B cell (primary cell): ENCODE measurements around the gene ZNF503. TPM values are rescaled to one million over a fixed set of nuclear protein-coding genes. Genes with fewer than 3 reads are reported as not detected.

Experiments
- ATAC-seq: fragments of 200-7000 bp; cut with Tn5 transposase; one replicate; pipeline ENCODE4 v1.10.0; 2021; ENCODE audit warnings: low read depth, mild to moderate bottlenecking, moderate number of reproducible peaks, moderate library complexity
- CTCF ChIA-PET: fragments of 350-600 bp; sonication (Branson Sonifier 250); formaldehyde crosslinking; loops from one replicate; lab custom pipeline; 2021; ENCODE audit warnings: antibody characterized with exemption, inconsistent platforms; lab: Charles Lee
- POLR2A ChIA-PET: fragments of 350-600 bp; sonication (Branson Sonifier 250); formaldehyde crosslinking; loops from one replicate; lab custom pipeline; 2021; ENCODE audit warnings: antibody characterized with exemption; lab: Charles Lee
- DNase-seq: peaks from one replicate; pipeline ENCODE4 v3.0.0; 2013
- H2AFZ ChIP-seq: 2 replicates; pipeline ENCODE4 v1.6.1; 2012; ENCODE audit warnings: mild to moderate bottlenecking, low read depth, low read length; ENCODE audit not compliant: insufficient read depth, poor library complexity, severe bottlenecking
- H3K27ac ChIP-seq, 2 donors: 1 replicate in 1 of 2; 2 replicates in 1 of 2; pipeline ENCODE4 v1.5.1; 2012 to 2013; ENCODE audit warnings: low read length in 2 of 2, mild to moderate bottlenecking in 2 of 2, moderate library complexity in 1 of 2
- H3K27me3 ChIP-seq, 4 experiments: fragments of 200-600 bp in 1 of 4; sonication (generic) in 1 of 4; replicated peaks in 1 of 4; 1 replicate in 2 of 4; 2 replicates in 2 of 4; pipeline versions ENCODE4 v1.6.1 to v1.7.0; 2013 to 2016; ENCODE audit warnings: low read length in 3 of 4, mild to moderate bottlenecking in 2 of 4, mixed read lengths in 1 of 4, moderate library complexity in 1 of 4; ENCODE audit not compliant: insufficient read depth in 4 of 4, control insufficient read depth in 3 of 4; ENCODE audit errors: control extremely low read depth in 1 of 4
- H3K36me3 ChIP-seq, 2 experiments: replicated peaks in 1 of 2; 1 replicate in 1 of 2; 2 replicates in 1 of 2; pipeline versions ENCODE4 v1.6.1 to v1.7.1; 2013; ENCODE audit warnings: low read length in 1 of 2; ENCODE audit not compliant: insufficient read depth in 2 of 2, control insufficient read depth in 1 of 2; ENCODE audit errors: control extremely low read depth in 1 of 2, extremely low read depth in 1 of 2
- H3K4me1 ChIP-seq, 2 donors: fragments of 200-600 bp in 1 of 2; sonication (generic) in 1 of 2; 1 replicate in 1 of 2; 2 replicates in 1 of 2; pipeline versions ENCODE4 v1.5.1 to v1.6.1; 2013 to 2017; ENCODE audit warnings: low read length in 2 of 2; ENCODE audit not compliant: control insufficient read depth in 2 of 2, insufficient read depth in 2 of 2
- H3K4me2 ChIP-seq: replicated peaks from 2 replicates; pipeline ENCODE3; 2012; ENCODE audit warnings: mild to moderate bottlenecking, low read depth, low read length; ENCODE audit not compliant: poor library complexity, severe bottlenecking
- H3K4me3 ChIP-seq, 5 experiments: fragments of 200-600 bp in 1 of 5; sonication (generic) in 1 of 5; 1 replicate in 3 of 5; 2 replicates in 2 of 5; pipeline versions ENCODE4 v1.5.1 to v1.7.0; 2011 to 2016; ENCODE audit warnings: low read length in 4 of 5, mild to moderate bottlenecking in 4 of 5, low read depth in 2 of 5, control low read depth in 1 of 5, moderate library complexity in 1 of 5; ENCODE audit not compliant: insufficient read depth in 1 of 5; ENCODE audit errors: control extremely low read depth in 1 of 5, extremely low read depth in 1 of 5
- H3K79me2 ChIP-seq: fragments of 200-600 bp; sonication (generic); one replicate; pipeline ENCODE4 v1.6.0; 2016; ENCODE audit warnings: low read length; ENCODE audit not compliant: control insufficient read depth, insufficient read depth
- H3K9ac ChIP-seq: fragments of 200-600 bp; sonication (generic); 2 replicates; pipeline ENCODE4 v1.6.1; 2017; ENCODE audit warnings: mild to moderate bottlenecking, low read length, moderate library complexity
- H3K9me3 ChIP-seq, 3 donors: one replicate each; pipeline versions ENCODE4 v1.6.1 to v1.7.1; 2013; ENCODE audit warnings: low read length in 2 of 3; ENCODE audit not compliant: control insufficient read depth in 2 of 3, insufficient read depth in 1 of 3; ENCODE audit errors: control extremely low read depth in 1 of 3
- H4K20me1 ChIP-seq: 2 replicates; pipeline ENCODE4 v1.6.0; 2012; ENCODE audit warnings: mild to moderate bottlenecking, low read length; ENCODE audit not compliant: insufficient read depth, control insufficient read depth, poor library complexity, severe bottlenecking
- H3K27ac Mint-ChIP-seq: one replicate; pipeline ENCODE4 v1.8.0; 2021; ENCODE audit warnings: mixed read lengths
- H3K27me3 Mint-ChIP-seq: one replicate; pipeline ENCODE4 v1.8.0; 2021; ENCODE audit warnings: mixed read lengths
- H3K4me1 Mint-ChIP-seq: one replicate; pipeline ENCODE4 v1.8.0; 2021; ENCODE audit warnings: mixed read lengths
- H3K4me3 Mint-ChIP-seq: one replicate; pipeline ENCODE4 v1.8.0; 2021; ENCODE audit warnings: mixed read lengths
- H3K9me3 Mint-ChIP-seq: one replicate; pipeline ENCODE4 v1.8.0; 2022; ENCODE audit warnings: mixed read lengths; ENCODE audit not compliant: insufficient read depth
- EZH2 ChIP-seq: IDR thresholded peaks from 2 replicates; pipeline ENCODE4 v1.6.1; 2012; ENCODE audit warnings: borderline replicate concordance, low read depth, mild to moderate bottlenecking, moderate library complexity, low read length; ENCODE audit not compliant: insufficient read depth, poor library complexity, severe bottlenecking
- WGBS: methylation state at CpG from one replicate; pipeline ENCODE4 v1.1.5; 2013; ENCODE audit warnings: missing lambda C conversion rate; ENCODE audit not compliant: insufficient coverage; 5-methylcytosine and 5-hydroxymethylcytosine counted together
- intact Hi-C: fragments of 100-400 bp; cut with micrococcal nuclease; formaldehyde crosslinking; loops from one replicate; pipeline ENCODE4 v1.10.0; 2022
- polyA plus RNA-seq: library from polyadenylated mRNA; depleted of rRNA; stranded (reverse); fragments of >200 nt; gene quantifications from 2 replicates; pipeline ENCODE4 v1.2.3, GENCODE V29; 2012
- total RNA-seq, 2 donors: library from RNA; stranded (reverse); fragments of 120-200 nt in 1 of 2; gene quantifications; 1 replicate in 1 of 2; 2 replicates in 1 of 2; pipeline versions ENCODE4 v1.2.3 to v1.2.4, GENCODE V29; 2013 to 2022
- TF ChIP-seq, protein P1 (sequence below): fragments of 200-600 bp; IDR thresholded peaks from one replicate; pipeline ENCODE4 v1.8.0; 2022; ENCODE audit warnings: antibody characterized with exemption, mild to moderate bottlenecking

Gene ZNF503
- total and polyA plus RNA-seq, 2 donors (not counting 1 experiment from before 2014, with no cell fraction given), result 0.04 TPM; not detected in 1

DNA sequence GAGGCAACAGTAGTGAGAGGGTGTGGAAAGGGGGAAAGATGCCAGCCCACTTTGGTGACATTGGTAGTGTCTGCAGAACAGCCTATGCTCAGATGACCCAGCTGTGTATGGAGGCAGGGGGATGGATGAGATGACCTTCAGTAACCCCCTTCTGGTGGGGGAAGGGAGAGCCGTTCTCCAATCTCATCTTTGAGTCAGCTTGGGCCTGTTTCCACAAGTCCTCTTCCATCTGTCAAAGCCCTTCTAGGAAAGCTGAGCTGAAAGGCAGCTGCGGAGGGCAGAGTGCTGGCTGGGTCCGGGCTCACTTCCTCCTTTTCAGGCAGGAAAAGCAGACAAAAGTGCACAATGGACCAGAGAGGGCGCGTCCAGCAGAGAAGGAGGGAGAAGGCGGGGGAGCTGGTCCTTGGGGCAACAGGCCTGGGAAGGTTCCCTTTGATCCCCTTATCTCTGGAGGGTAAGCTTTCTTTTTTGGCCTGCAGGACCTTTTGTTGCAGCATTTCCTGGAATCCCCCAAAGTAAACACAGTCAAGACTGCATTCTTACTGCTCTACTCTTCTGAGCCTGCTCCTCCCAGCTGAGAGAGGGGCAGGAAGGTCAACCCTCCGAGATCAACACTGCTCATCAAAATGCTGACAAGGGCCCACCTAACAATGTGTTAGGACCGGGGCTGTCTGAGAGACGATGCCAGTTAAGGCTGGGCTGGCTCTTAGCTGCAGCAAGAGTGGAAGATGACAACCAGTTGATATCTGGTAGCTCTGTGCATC, 28.6 kb upstream of the ZNF503 start:
- Mint-ChIP-seq H3K27me3 (peaks cover 55% of the 10 kb centered on the region), H3K4me1 (peaks cover 10% of the 10 kb centered on the region), H3K9me3 (no peaks in the 10 kb centered on the region), H3K4me3 (peak overlapping the region; percentile 61), H3K27ac (no peak overlapping the region)
- no peak overlapping the region for H3K27ac ChIP-seq
- no peak overlapping the region for H3K4me3 ChIP-seq
- H3K79me2 ChIP-seq, result no peaks in the 10 kb centered on the region
- no peak overlapping the region for H3K4me2 ChIP-seq
- no peaks in the 10 kb centered on the region for H4K20me1 ChIP-seq
- intact Hi-C loops, result no loop called here
- ChIA-PET CTCF (no interaction called here), POLR2A (no interaction called here)
- ATAC-seq (no peak), DNase-seq (no peak)
- 11% methylated on average over 5 of the region's 9 CpGs for WGBS
- H3K36me3 ChIP-seq, result no peaks in the 10 kb centered on the region
- H3K27me3 ChIP-seq, result peaks cover 0 to 42% (median 13%) of the 10 kb centered on the region in 4 experiments
- peaks cover 4% of the 10 kb centered on the region in 2 donors for H3K4me1 ChIP-seq
- H3K9ac ChIP-seq, result no peak overlapping the region
- no peak overlapping the region for H2AFZ ChIP-seq
- H3K9me3 ChIP-seq, result no peaks in the 10 kb centered on the region
- no peak for TF ChIP-seq EZH2
- TF ChIP-seq, protein P1, sequence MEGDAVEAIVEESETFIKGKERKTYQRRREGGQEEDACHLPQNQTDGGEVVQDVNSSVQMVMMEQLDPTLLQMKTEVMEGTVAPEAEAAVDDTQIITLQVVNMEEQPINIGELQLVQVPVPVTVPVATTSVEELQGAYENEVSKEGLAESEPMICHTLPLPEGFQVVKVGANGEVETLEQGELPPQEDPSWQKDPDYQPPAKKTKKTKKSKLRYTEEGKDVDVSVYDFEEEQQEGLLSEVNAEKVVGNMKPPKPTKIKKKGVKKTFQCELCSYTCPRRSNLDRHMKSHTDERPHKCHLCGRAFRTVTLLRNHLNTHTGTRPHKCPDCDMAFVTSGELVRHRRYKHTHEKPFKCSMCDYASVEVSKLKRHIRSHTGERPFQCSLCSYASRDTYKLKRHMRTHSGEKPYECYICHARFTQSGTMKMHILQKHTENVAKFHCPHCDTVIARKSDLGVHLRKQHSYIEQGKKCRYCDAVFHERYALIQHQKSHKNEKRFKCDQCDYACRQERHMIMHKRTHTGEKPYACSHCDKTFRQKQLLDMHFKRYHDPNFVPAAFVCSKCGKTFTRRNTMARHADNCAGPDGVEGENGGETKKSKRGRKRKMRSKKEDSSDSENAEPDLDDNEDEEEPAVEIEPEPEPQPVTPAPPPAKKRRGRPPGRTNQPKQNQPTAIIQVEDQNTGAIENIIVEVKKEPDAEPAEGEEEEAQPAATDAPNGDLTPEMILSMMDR, result no peak

DNA sequence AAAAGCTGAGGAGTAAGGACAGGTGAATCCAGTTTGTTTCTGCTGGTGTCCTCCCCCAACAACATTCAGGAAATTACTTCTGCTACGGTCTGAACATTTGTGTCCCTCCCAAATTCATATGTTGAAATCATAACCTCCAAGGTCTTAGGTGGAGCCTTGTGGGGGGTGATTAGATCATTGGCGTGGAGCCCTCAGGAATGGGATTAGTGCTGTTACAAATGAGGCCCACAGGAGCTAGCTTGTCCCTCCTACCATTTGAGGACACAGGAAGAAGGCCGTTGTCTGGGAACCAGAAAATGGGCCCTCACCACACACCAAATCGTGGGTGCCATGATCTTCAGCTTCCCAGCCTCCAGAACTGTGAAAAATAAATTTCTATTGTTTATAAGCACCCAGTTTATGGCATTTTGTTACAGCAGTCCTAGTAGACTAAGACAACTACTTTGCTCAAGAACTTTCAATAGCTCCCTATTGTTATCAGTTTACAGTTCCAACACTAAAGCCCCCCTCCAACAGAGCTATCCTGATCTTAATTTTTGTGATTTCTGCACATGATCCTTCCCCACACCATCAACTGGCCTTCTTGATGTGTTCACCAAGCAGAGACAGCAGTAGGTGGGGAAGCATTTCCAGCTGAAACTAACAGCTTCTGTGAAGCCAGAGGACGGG, 27.7 kb upstream of the ZNF503 start:
- Histone ChIP-seq H3K9me3 (no peaks in the 10 kb centered on the region), H3K9ac (no peak overlapping the region), H3K27ac (no peak overlapping the region), H2AFZ (no peak overlapping the region), H3K79me2 (no peaks in the 10 kb centered on the region), H3K36me3 (no peaks in the 10 kb centered on the region), H3K4me2 (no peak overlapping the region), H3K4me1 (peaks cover 4% of the 10 kb centered on the region in 2 donors), H4K20me1 (no peaks in the 10 kb centered on the region), H3K4me3 (no peak overlapping the region), H3K27me3 (peaks cover 0 to 40% (median 14%) of the 10 kb centered on the region in 4 experiments)
- DNase-seq, result no peak
- no peak for TF ChIP-seq EZH2
- TF ChIP-seq, protein P1, result no peak
- intact Hi-C loops, result no loop called here
- peaks cover 10% of the 10 kb centered on the region for H3K4me1 Mint-ChIP-seq
- ChIA-PET CTCF (no interaction called here), POLR2A (no interaction called here)
- WGBS, result 94% methylated on average over 3 of the region's 5 CpGs
- H3K9me3 Mint-ChIP-seq, result no peaks in the 10 kb centered on the region
- H3K27ac Mint-ChIP-seq, result no peak overlapping the region
- H3K4me3 Mint-ChIP-seq, result no peak overlapping the region
- H3K27me3 Mint-ChIP-seq, result peaks cover 46% of the 10 kb centered on the region
- ATAC-seq, result no peak
